Heart left ventricle (tissue), 16 donors: ENCODE data around the gene COL6A2. TPM values are rescaled to one million over a fixed set of nuclear protein-coding genes. Genes with fewer than 3 reads are reported as not detected.
A peak's percentile ranks its signal among the peaks of the same experiment; 100 is the strongest.

Experiments
- ATAC-seq, 4 donors: fragments of 200-7000 bp; cut with Tn5 transposase; one replicate each; pipeline ENCODE4 v1.9.1; 2020 to 2022; ENCODE audit warnings: moderate library complexity in 4 of 4, mild to moderate bottlenecking in 3 of 4, moderate number of reproducible peaks in 1 of 4
- DNase-seq, 5 donors: peaks; one replicate each; pipeline ENCODE4 v3.0.0-alpha.2; 2020
- H3K27ac ChIP-seq, 12 donors: fragments of 200-600 bp; sonication (generic) in 4 of 12; one replicate each; pipeline versions ENCODE4 v1.5.0 to v1.8.0; 2016 to 2022; ENCODE audit warnings: mild to moderate bottlenecking in 2 of 12
- H3K27me3 ChIP-seq, 9 donors: fragments of 200-600 bp; sonication (generic) in 2 of 9; one replicate each; pipeline versions ENCODE4 v1.5.1 to v1.8.0; 2016 to 2022; ENCODE audit warnings: mild to moderate bottlenecking in 3 of 9
- H3K36me3 ChIP-seq, 9 donors: fragments of 200-600 bp; sonication (generic) in 2 of 9; one replicate each; pipeline versions ENCODE4 v1.5.0 to v1.8.0; 2018 to 2022; ENCODE audit warnings: mild to moderate bottlenecking in 2 of 9
- H3K4me1 ChIP-seq, 12 donors: fragments of 200-600 bp; sonication (generic) in 4 of 12; one replicate each; pipeline versions ENCODE4 v1.5.0 to v1.8.0; 2016 to 2022; ENCODE audit warnings: mild to moderate bottlenecking in 3 of 12
- H3K4me3 ChIP-seq, 12 donors: fragments of 200-600 bp; sonication (generic) in 4 of 12; one replicate each; pipeline versions ENCODE4 v1.5.0 to v1.8.0; 2017 to 2022; ENCODE audit warnings: mild to moderate bottlenecking in 9 of 12, moderate library complexity in 4 of 12
- H3K9me3 ChIP-seq, 12 donors: fragments of 200-600 bp; sonication (generic) in 4 of 12; one replicate each; pipeline versions ENCODE4 v1.5.0 to v1.8.0; 2016 to 2022; ENCODE audit warnings: mild to moderate bottlenecking in 1 of 12
- CTCF ChIP-seq, 12 donors: fragments of 200-600 bp; sonication (generic) in 4 of 12; IDR thresholded peaks; one replicate each; pipeline versions ENCODE4 v1.5.0 to v1.8.0; 2018 to 2022; ENCODE audit warnings: antibody characterized with exemption in 12 of 12, mild to moderate bottlenecking in 5 of 12
- POLR2A ChIP-seq, 2 donors: fragments of 450-650 bp; IDR thresholded peaks; one replicate each; pipeline ENCODE4 v1.6.1; 2017; ENCODE audit warnings: antibody characterized with exemption in 2 of 2, mild to moderate bottlenecking in 2 of 2, moderate library complexity in 2 of 2
- WGBS, 4 donors: extraction: QIAGEN DNeasy Blood & Tissue Kit in 2 of 4; methylation state at CpG; one replicate each; pipeline versions ENCODE4 v1.1.5 to v1.1.7; 2013 to 2018; 5-methylcytosine and 5-hydroxymethylcytosine counted together
- intact Hi-C, 10 donors: fragments of 100-400 bp; cut with DNase I; formaldehyde crosslinking; loops; one replicate each; pipeline versions ENCODE4 v1.11.1 to v1.14.2; 2022
- polyA plus RNA-seq, 2 donors: library from polyadenylated mRNA; stranded (reverse); fragments of 200-250 nt; gene quantifications; one replicate each; pipeline ENCODE4 v1.2.3, GENCODE V29; 2013
- total RNA-seq, 9 donors: library from RNA; depleted of rRNA in 2 of 9; stranded (reverse); fragments of >200 nt in 2 of 9; fragmentation: NEBNext Ultra II Directional in 3 of 9; extraction: Animal tissue kit (Norgen Biotek cat#: 25700) in 3 of 9; gene quantifications; one replicate each; pipeline versions ENCODE4 v1.1.0 to v1.2.4, GENCODE V29; 2016 to 2023
- donor health status: ischemic (EF 13 %, LVEDD 7.1; RV severe dilation, severe dysfunction).
- donor health status: healthy with polysubstance abuse.
- donor health status: DM: no; HTN: yes; CAD: no.
- donor health status: DM: no; HTN: no; CAD: no.
- donor health status: ischemic (EF 25% LVEDD 6.9; RV normal size, moderate dysfunction).
- donor health status: ischemic (EF 25% LVEDD 5.7; RV mildly dilated, moderate dysfunction).
- donor health status: healthy.
- donor health status: DM: yes; HTN: yes; CAD: no.
- donor health status: ischemic (EF 35%, LVEDD 5.7; RV mildly dilated, moderate dysfunction).
- donor health status: nonischemic (EF 11% LVEDD 7.7; RV severe dilation, severe dysfunction).
- donor health status: DM: yes; HTN: yes; CAD: no.
- donor health status: PGD.
- donor health status: ischemic (EF 29% LVEDD 5.4; RV normal size, mild dysfunction).
- donor health status: nonischemic (EF 23%, LVEDD 6.1; RV moderate dilation, normal function).

The COL6A2 gene
- total and polyA plus RNA-seq, 11 donors = 118 to 484 (median 158) TPM

- intact Hi-C loops = loop anchor here in 3 of 10 donors (2.0 to 10.0 kb wide), 3 partner anchors 18 to 139 kb away; no protein-coding TSS in a partner anchor
- Histone ChIP-seq H3K36me3 (peaks cover 0 to 45% (median 44%) of the 10 kb centered on the region in 9 donors), H3K4me3 (no peak overlapping the region), H3K27ac (peak overlapping the region in 11 of 12 donors; percentile 29 to 91 (median 81)), H3K4me1 (peaks cover 0 to 27% (median 18%) of the 10 kb centered on the region in 12 donors), H3K27me3 (no peaks in the 10 kb centered on the region), H3K9me3 (peaks cover 0 to 20% (median 0%) of the 10 kb centered on the region in 12 donors)
- ATAC-seq (no peak), DNase-seq (peak in 2 of 5 donors; percentile 4 to 35)
- no peak for TF ChIP-seq CTCF (IDR thresholded peaks at IDR 0.05)
- TF ChIP-seq POLR2A (IDR thresholded peaks at IDR 0.05) = no peak
- 88 to 100% (median 92%) methylated on average over 3 to 12 of the region's 12 CpGs; no CpG with 5 or more reads in 1 of the 4 donors for WGBS, 4 donors
Measured at GRCh38 chr21:46111193-46111571, 13.3 kb downstream of the COL6A2 start.

DNA sequence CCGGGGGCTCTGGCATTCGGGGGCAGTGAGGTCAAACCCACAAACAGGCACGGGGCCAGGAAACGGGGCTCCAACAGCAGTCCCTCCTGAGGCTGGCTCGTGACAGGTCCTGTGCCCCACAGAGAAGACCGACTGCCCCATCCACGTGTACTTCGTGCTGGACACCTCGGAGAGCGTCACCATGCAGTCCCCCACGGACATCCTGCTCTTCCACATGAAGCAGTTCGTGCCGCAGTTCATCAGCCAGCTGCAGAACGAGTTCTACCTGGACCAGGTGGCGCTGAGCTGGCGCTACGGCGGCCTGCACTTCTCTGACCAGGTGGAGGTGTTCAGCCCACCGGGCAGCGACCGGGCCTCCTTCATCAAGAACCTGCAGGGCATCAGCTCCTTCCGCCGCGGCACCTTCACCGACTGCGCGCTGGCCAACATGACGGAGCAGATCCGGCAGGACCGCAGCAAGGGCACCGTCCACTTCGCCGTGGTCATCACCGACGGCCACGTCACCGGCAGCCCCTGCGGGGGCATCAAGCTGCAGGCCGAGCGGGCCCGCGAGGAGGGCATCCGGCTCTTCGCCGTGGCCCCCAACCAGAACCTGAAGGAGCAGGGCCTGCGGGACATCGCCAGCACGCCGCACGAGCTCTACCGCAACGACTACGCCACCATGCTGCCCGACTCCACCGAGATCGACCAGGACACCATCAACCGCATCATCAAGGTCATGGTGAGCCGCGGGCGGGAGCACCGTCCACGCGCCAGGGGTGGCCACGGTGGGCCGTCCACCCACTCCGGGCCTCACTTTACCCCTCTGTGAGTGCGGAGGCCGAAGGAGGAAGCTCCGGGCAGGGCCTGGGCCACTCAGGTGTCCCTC lies 14.2 kb downstream of the COL6A2 start:
- Histone ChIP-seq H3K4me3 (no peak overlapping the region), H3K27me3 (no peaks in the 10 kb centered on the region), H3K4me1 (peaks cover 0 to 27% (median 18%) of the 10 kb centered on the region in 12 donors), H3K36me3 (peaks cover 0 to 54% (median 53%) of the 10 kb centered on the region in 9 donors), H3K27ac (no peak overlapping the region), H3K9me3 (peaks cover 0 to 18% (median 0%) of the 10 kb centered on the region in 12 donors)
- TF ChIP-seq POLR2A (IDR thresholded peaks at IDR 0.05) (no peak), CTCF (IDR thresholded peaks at IDR 0.05) (no peak)
- ATAC-seq = no peak
- intact Hi-C loops = loop anchor here in 3 of 10 donors (2.0 to 10.0 kb wide), 3 partner anchors 17 to 140 kb away; no protein-coding TSS in a partner anchor
- 94 to 96% (median 96%) methylated on average over 55 to 69 of the region's 69 CpGs for WGBS, 4 donors
- DNase-seq = peak in 4 of 5 donors; percentile 12 to 63 (median 26)

DNA sequence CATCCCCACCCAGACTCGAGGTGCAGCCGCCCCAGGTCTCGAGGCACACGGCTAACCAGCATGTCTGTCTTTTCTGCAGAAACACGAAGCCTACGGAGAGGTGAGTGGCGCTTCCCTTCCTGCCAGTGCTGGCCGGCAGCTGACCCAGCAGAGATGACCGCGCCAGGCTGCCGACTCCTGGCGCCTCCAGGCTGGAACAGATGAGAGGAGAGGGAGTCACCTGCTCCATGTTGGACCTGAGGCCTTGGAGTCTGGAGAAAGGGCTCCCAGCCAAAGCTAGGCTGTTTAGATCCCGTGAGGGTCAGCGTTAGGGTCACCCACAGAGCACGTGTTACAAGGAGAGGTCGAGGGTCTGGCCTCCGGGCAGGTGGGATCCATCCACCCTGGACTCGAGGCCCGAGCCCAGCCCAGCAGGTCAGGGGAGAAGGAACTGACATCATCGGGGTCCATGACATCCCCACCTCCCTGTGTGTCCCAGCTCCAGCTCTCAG lies 14.9 kb downstream of the COL6A2 start:
- Histone ChIP-seq H3K4me3 (no peak overlapping the region), H3K36me3 (peaks cover 0 to 61% (median 60%) of the 10 kb centered on the region in 9 donors), H3K27me3 (no peaks in the 10 kb centered on the region), H3K27ac (peak overlapping the region in 1 of 12 donors; percentile 30), H3K4me1 (peaks cover 0 to 27% (median 18%) of the 10 kb centered on the region in 12 donors), H3K9me3 (peaks cover 0 to 15% (median 0%) of the 10 kb centered on the region in 12 donors)
- no peak for TF ChIP-seq CTCF (IDR thresholded peaks at IDR 0.05)
- no peak for TF ChIP-seq POLR2A (IDR thresholded peaks at IDR 0.05)
- ATAC-seq (no peak), DNase-seq (peak in 2 of 5 donors; percentile 11 to 15)
- intact Hi-C loops = loop anchor here in 2 of 10 donors (5.0 to 10.0 kb wide), 2 partner anchors 118 to 140 kb away; no protein-coding TSS in a partner anchor
- WGBS, 4 donors = 97 to 98% (median 97%) methylated on average over 11 to 20 of the region's 20 CpGs
